HCT116 (cell line): ENCODE data around the gene GID4. TPM values are rescaled to one million over a fixed set of nuclear protein-coding genes. Genes with fewer than 3 reads are reported as not detected.

Experiments
- ATAC-seq: fragments of 200-7000 bp; cut with Tn5 transposase; 2 replicates; pipeline ENCODE4 v1.9.1; 2020; ENCODE audit warnings: mild to moderate bottlenecking, moderate library complexity
- BruUV-seq: library from RNA; stranded (reverse); fragments of 400-500 nt; replicated peaks from 2 replicates; lab custom pipeline; 2021; lab: Mats Ljungman, UMichigan
- CTCF ChIA-PET: fragments of 300-600 bp; sonication (Branson Sonifier 250); formaldehyde crosslinking; loops from one replicate; lab custom pipeline; 2021; ENCODE audit warnings: antibody characterized with exemption; lab: Charles Lee
- POLR2A ChIA-PET: fragments of 300-600, 350-600 bp; sonication (Branson Sonifier 250); formaldehyde crosslinking; loops from one replicate; lab custom pipeline; 2021; ENCODE audit warnings: antibody characterized with exemption; lab: Charles Lee
- RAD21 ChIA-PET, 2 experiments: fragments of 300-600 bp; sonication (Branson Sonifier 250); formaldehyde crosslinking; loops; one replicate each; lab custom pipeline; 2023; ENCODE audit warnings: low total read pairs in 2 of 2; ENCODE audit not compliant: uncharacterized antibody in 2 of 2, unreplicated experiment in 2 of 2, low non-redundant PET in 1 of 2; lab: Charles Lee
- DNase-seq: peaks from one replicate; pipeline ENCODE4 v3.0.0-alpha.2; 2010; ENCODE audit warnings: low read depth, low spot score
- H2AFZ ChIP-seq: fragments of 200-600 bp; shearing (Covaris generic), sonication (generic); 2 replicates; pipeline ENCODE4 v1.6.1; 2017; ENCODE audit warnings: low read depth, mixed run types, mixed read lengths, antibody characterized with exemption, low read length; ENCODE audit not compliant: poor library complexity, severe bottlenecking
- H3K27ac ChIP-seq: 2 replicates; pipeline ENCODE4 v1.5.1; 2012; ENCODE audit warnings: low read depth, low read length
- H3K27me3 ChIP-seq: fragments of 200-600 bp; sonication (generic); 2 replicates; pipeline ENCODE4 v1.6.1; 2016; ENCODE audit warnings: mixed run types, low read length, mixed read lengths; ENCODE audit not compliant: insufficient read depth
- H3K36me3 ChIP-seq, 2 experiments: fragments of 200-500 bp in 1 of 2; fragments of 200-600 bp in 1 of 2; sonication (Bioruptor generic) in 1 of 2; sonication (generic) in 1 of 2; 2 replicates each; pipeline versions ENCODE4 v1.5.1 to v1.6.1; 2014 to 2016; ENCODE audit warnings: low read length in 2 of 2, inconsistent platforms in 1 of 2, mixed read lengths in 1 of 2, mixed run types in 1 of 2; ENCODE audit not compliant: insufficient read depth in 2 of 2, control insufficient read depth in 1 of 2
- H3K4me1 ChIP-seq, 2 experiments: fragments of 200-600 bp in 1 of 2; sonication (generic) in 1 of 2; 2 replicates each; pipeline versions ENCODE4 v1.5.1 to v1.6.1; 2012 to 2017; ENCODE audit warnings: low read length in 2 of 2, inconsistent platforms in 1 of 2, mild to moderate bottlenecking in 1 of 2, mixed read lengths in 1 of 2, mixed run types in 1 of 2, moderate library complexity in 1 of 2; ENCODE audit not compliant: insufficient read depth in 2 of 2, control insufficient read depth in 1 of 2
- H3K4me2 ChIP-seq: fragments of 200-600 bp; sonication (generic); 2 replicates; pipeline ENCODE4 v1.6.1; 2017; ENCODE audit warnings: mixed run types, low read length, mixed read lengths
- H3K4me3 ChIP-seq, 2 experiments: fragments of 200-600 bp in 1 of 2; sonication (generic) in 1 of 2; replicated peaks in 1 of 2; 2 replicates each; pipeline ENCODE4 v1.5.1; 2011 to 2016; ENCODE audit warnings: low read length in 2 of 2, control low read depth in 1 of 2, low read depth in 1 of 2, mild to moderate bottlenecking in 1 of 2, mixed read lengths in 1 of 2, mixed run types in 1 of 2
- H3K79me2 ChIP-seq: fragments of 200-600 bp; sonication (generic); 2 replicates; pipeline ENCODE4 v1.6.1; 2017; ENCODE audit warnings: mild to moderate bottlenecking, mixed run types, low read length, moderate library complexity, mixed read lengths; ENCODE audit not compliant: insufficient read depth
- H3K9ac ChIP-seq: fragments of 200-600 bp; sonication (generic); 2 replicates; pipeline ENCODE4 v1.6.1; 2016; ENCODE audit warnings: low read length, mixed read lengths
- H3K9me2 ChIP-seq: fragments of 200-600 bp; sonication (generic), shearing (Covaris generic); 2 replicates; pipeline ENCODE4 v1.6.1; 2017; ENCODE audit warnings: mixed run types, mild to moderate bottlenecking, moderate library complexity; ENCODE audit not compliant: insufficient read depth
- H3K9me3 ChIP-seq, 2 experiments: fragments of 200-500 bp in 1 of 2; fragments of 200-600 bp in 1 of 2; sonication (Bioruptor generic) in 1 of 2; sonication (generic) in 1 of 2; 2 replicates each; pipeline ENCODE4 v1.6.1; 2014 to 2017; ENCODE audit warnings: low read length in 2 of 2, mixed read lengths in 2 of 2, inconsistent platforms in 1 of 2, low read depth in 1 of 2, mild to moderate bottlenecking in 1 of 2, mixed run types in 1 of 2, moderate library complexity in 1 of 2; ENCODE audit not compliant: control insufficient read depth in 1 of 2, insufficient read depth in 1 of 2
- H4K20me1 ChIP-seq: fragments of 200-600 bp; sonication (generic), shearing (Covaris generic); 2 replicates; pipeline ENCODE4 v1.6.1; 2017; ENCODE audit warnings: mixed run types, mild to moderate bottlenecking, moderate library complexity; ENCODE audit not compliant: insufficient read depth
- EZH2 ChIP-seq: fragments of 200-600 bp; sonication (generic); IDR thresholded peaks from 2 replicates; pipeline ENCODE4 v1.6.1; 2017; ENCODE audit warnings: antibody characterized with exemption, mixed run types
- EZH2phosphoT487 ChIP-seq: fragments of 200-600 bp; IDR thresholded peaks from 2 replicates; pipeline ENCODE4 v1.6.1; 2018; ENCODE audit warnings: antibody characterized with exemption, borderline replicate concordance
- FOSL1 ChIP-seq: IDR thresholded peaks from 2 replicates; pipeline ENCODE4 v1.6.1; 2012; ENCODE audit warnings: low read depth
- MAX ChIP-seq: IDR thresholded peaks from 2 replicates; pipeline ENCODE4 v1.6.1; 2012
- POLR2A ChIP-seq: IDR thresholded peaks from 2 replicates; pipeline ENCODE4 v1.7.0; 2011; ENCODE audit warnings: borderline replicate concordance; ENCODE audit not compliant: insufficient read depth, insufficient read length; ENCODE audit errors: extremely low read depth
- SP1 ChIP-seq: IDR thresholded peaks from 2 replicates; pipeline ENCODE4 v1.6.1; 2012; ENCODE audit warnings: low read depth
- SRF ChIP-seq: IDR thresholded peaks from 2 replicates; pipeline ENCODE4 v1.6.1; 2012; ENCODE audit warnings: low read depth
- TCF7L2 ChIP-seq: IDR thresholded peaks from 2 replicates; pipeline ENCODE4 v1.7.0; 2011; ENCODE audit warnings: borderline replicate concordance, inconsistent platforms; ENCODE audit not compliant: insufficient read depth, insufficient read length; ENCODE audit errors: extremely low read depth
- YY1 ChIP-seq: IDR thresholded peaks from 2 replicates; pipeline ENCODE4 v1.6.1; 2011; ENCODE audit warnings: low read length, low read depth, moderate library complexity, mild to moderate bottlenecking; ENCODE audit not compliant: insufficient replicate concordance; ENCODE audit errors: extremely low read depth
- ZNF274 ChIP-seq: fragments of 200-500 bp; sonication (Bioruptor generic); IDR thresholded peaks from 2 replicates; pipeline ENCODE4 v1.6.1; 2014; ENCODE audit warnings: mild to moderate bottlenecking, low read depth, low read length, inconsistent platforms
- intact Hi-C: fragments of 100-400 bp; cut with micrococcal nuclease; formaldehyde crosslinking; loops from 2 replicates; pipeline ENCODE4 v1.10.0; 2022
- total RNA-seq: library from RNA; stranded (reverse); gene quantifications from one replicate; pipeline ENCODE4 v1.2.1, GENCODE V29; 2021; ENCODE audit not compliant: unreplicated experiment
- TF ChIP-seq, protein P1 (sequence below), 3 experiments: fragments of 200-600 bp in 1 of 3; sonication (generic) in 1 of 3; IDR thresholded peaks in 2 of 3; conservative IDR thresholded peaks in 1 of 3; 2 replicates each; pipeline ENCODE4 v1.5.1; 2012 to 2017; ENCODE audit warnings: low read depth in 2 of 3, low read length in 2 of 3, antibody characterized with exemption in 1 of 3, borderline replicate concordance in 1 of 3, control low read depth in 1 of 3, mild to moderate bottlenecking in 1 of 3, mixed read lengths in 1 of 3, mixed run types in 1 of 3, moderate library complexity in 1 of 3; ENCODE audit not compliant: insufficient read depth in 1 of 3

Gene GID4
- total RNA-seq, 1 experiment from 2014 or later, result 10.8 TPM

- no peak for ATAC-seq
- Histone ChIP-seq H3K27me3 (no peaks in the 10 kb centered on the region), H3K9ac (no peak overlapping the region), H2AFZ (no peak overlapping the region), H3K4me2 (no peak overlapping the region), H3K27ac (no peak overlapping the region), H4K20me1 (no peaks in the 10 kb centered on the region), H3K4me3 (no peak overlapping the region), H3K9me3 (no peaks in the 10 kb centered on the region), H3K9me2 (no peaks in the 10 kb centered on the region), H3K79me2 (no peaks in the 10 kb centered on the region), H3K36me3 (no peaks in the 10 kb centered on the region), H3K4me1 (peaks cover 18 to 34% of the 10 kb centered on the region in 2 experiments)
- intact Hi-C loops, result loop anchor here (5.0 kb wide), 1 partner anchor 44 kb away; the partner anchor contains the start of genes ATPAF2 and GID4
- TF ChIP-seq ZNF274, result no peak
- TF ChIP-seq, protein P1, sequence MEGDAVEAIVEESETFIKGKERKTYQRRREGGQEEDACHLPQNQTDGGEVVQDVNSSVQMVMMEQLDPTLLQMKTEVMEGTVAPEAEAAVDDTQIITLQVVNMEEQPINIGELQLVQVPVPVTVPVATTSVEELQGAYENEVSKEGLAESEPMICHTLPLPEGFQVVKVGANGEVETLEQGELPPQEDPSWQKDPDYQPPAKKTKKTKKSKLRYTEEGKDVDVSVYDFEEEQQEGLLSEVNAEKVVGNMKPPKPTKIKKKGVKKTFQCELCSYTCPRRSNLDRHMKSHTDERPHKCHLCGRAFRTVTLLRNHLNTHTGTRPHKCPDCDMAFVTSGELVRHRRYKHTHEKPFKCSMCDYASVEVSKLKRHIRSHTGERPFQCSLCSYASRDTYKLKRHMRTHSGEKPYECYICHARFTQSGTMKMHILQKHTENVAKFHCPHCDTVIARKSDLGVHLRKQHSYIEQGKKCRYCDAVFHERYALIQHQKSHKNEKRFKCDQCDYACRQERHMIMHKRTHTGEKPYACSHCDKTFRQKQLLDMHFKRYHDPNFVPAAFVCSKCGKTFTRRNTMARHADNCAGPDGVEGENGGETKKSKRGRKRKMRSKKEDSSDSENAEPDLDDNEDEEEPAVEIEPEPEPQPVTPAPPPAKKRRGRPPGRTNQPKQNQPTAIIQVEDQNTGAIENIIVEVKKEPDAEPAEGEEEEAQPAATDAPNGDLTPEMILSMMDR (IDR thresholded peaks at IDR 0.05 in 2 of 3, conservative IDR thresholded peaks at IDR 0.05 in 1 of 3; ENCODE audit: borderline replicate concordance in 1 of 3, insufficient read depth in 1 of 3, low read depth in 2 of 3, low read length in 2 of 3), result no peak
- TF ChIP-seq YY1, result no peak
- TF ChIP-seq SP1, result no peak
- TF ChIP-seq POLR2A, result no peak
- TF ChIP-seq TCF7L2, result no peak
- TF ChIP-seq EZH2, result no peak
- TF ChIP-seq EZH2phosphoT487, result no peak
- TF ChIP-seq FOSL1, result no peak
- no peak for TF ChIP-seq MAX
- no peak for TF ChIP-seq SRF
- RAD21 ChIA-PET, result no interaction called here
- BruUV-seq, result no TSS peak
- DNase-seq, result no peak
- CTCF ChIA-PET, result no interaction called here
- POLR2A ChIA-PET, result no interaction called here
Observed at GRCh38 chr17:17993366-17993765, 45.8 kb upstream of the GID4 start.
